Islet precursor cell (in vitro differentiated cells): ENCODE data around the gene TJP3.

Experiments used
- DNase-seq: peaks from one replicate; pipeline ENCODE4 v3.0.0-alpha.2; 2018

TJP3 gene

GRCh38 chr19:3670796-3671679, 37.1 kb upstream of the TJP3 start:
- DNase-seq, result no peak

- DNase-seq, result no peak
Measured at GRCh38 chr19:3671680-3672574, 36.3 kb upstream of the TJP3 start.

GRCh38 chr19:3672575-3672948, 35.6 kb upstream of the TJP3 start:
- DNase-seq, result no peak

- no peak for DNase-seq
Measured at GRCh38 chr19:3672993-3673392, 35.2 kb upstream of the TJP3 start.

GRCh38 chr19:3673506-3674439, 34.4 kb upstream of the TJP3 start:
- no peak for DNase-seq

GRCh38 chr19:3674784-3675543, 33.2 kb upstream of the TJP3 start:
- no peak for DNase-seq

GRCh38 chr19:3678188-3678587, 30.0 kb upstream of the TJP3 start:
- DNase-seq, result no peak

- no peak for DNase-seq
Measured at GRCh38 chr19:3679138-3679537, 29.0 kb upstream of the TJP3 start.

GRCh38 chr19:3679581-3679980, 28.6 kb upstream of the TJP3 start:
- no peak for DNase-seq

- DNase-seq, result no peak
Measured at GRCh38 chr19:3680939-3681338, 27.2 kb upstream of the TJP3 start.

GRCh38 chr19:3682286-3682685, 25.9 kb upstream of the TJP3 start:
- no peak for DNase-seq

GRCh38 chr19:3682741-3683404, 25.3 kb upstream of the TJP3 start:
- no peak for DNase-seq

- DNase-seq, result peak; percentile 87
Measured at GRCh38 chr19:3683405-3684053, 24.7 kb upstream of the TJP3 start.

- DNase-seq, result no peak
Measured at GRCh38 chr19:3684054-3684816, 23.9 kb upstream of the TJP3 start.

GRCh38 chr19:3684817-3685410, 23.3 kb upstream of the TJP3 start:
- DNase-seq, result no peak

GRCh38 chr19:3687393-3687773, 20.8 kb upstream of the TJP3 start:
- DNase-seq, result no peak

- peak; percentile 76 for DNase-seq
Measured at GRCh38 chr19:3687774-3688706, 20.1 kb upstream of the TJP3 start.

GRCh38 chr19:3690551-3691371, 17.4 kb upstream of the TJP3 start:
- DNase-seq, result no peak
